Suprapubic skin (tissue), 4 donors: ENCODE results near the gene GSAP.

Experiments
- CTCF ChIP-seq, 2 donors: fragments of 200-600 bp in 1 of 2; fragments of 450-650 bp in 1 of 2; sonication (generic) in 1 of 2; IDR thresholded peaks; one replicate each; pipeline ENCODE4 v1.5.1; 2016 to 2019; ENCODE audit warnings: antibody characterized with exemption in 2 of 2, mild to moderate bottlenecking in 1 of 2, moderate library complexity in 1 of 2
- EP300 ChIP-seq: sonication (generic); formaldehyde crosslinking; IDR thresholded peaks from one replicate; pipeline ENCODE4 v1.6.1; 2017; ENCODE audit warnings: antibody characterized with exemption
- POLR2A ChIP-seq, 2 donors: fragments of 450-650 bp; IDR thresholded peaks; one replicate each; pipeline ENCODE4 v1.6.1; 2017; ENCODE audit warnings: antibody characterized with exemption in 2 of 2, mild to moderate bottlenecking in 2 of 2, moderate library complexity in 2 of 2
- POLR2AphosphoS5 ChIP-seq, 3 donors: sonication (generic); formaldehyde crosslinking; IDR thresholded peaks; one replicate each; pipeline ENCODE4 v1.6.1; 2017; ENCODE audit warnings: antibody characterized with exemption in 3 of 3

GRCh38 chr7:77420986-77421672 lies 5.0 kb upstream of the GSAP start:
- TF ChIP-seq CTCF (IDR thresholded peaks at IDR 0.05) = no peak
- no peak for TF ChIP-seq POLR2A (IDR thresholded peaks at IDR 0.05)
- TF ChIP-seq EP300 = no peak
- no peak for TF ChIP-seq POLR2AphosphoS5 (IDR thresholded peaks at IDR 0.05)
